ENCODE measurements around the gene RIPOR2. TPM values are rescaled to one million over a fixed set of nuclear protein-coding genes. Genes with fewer than 3 reads are reported as not detected.
"Not testable (repeated sequence)": the region's sequence is repeated elsewhere in the genome, so short reads cannot be mapped to it uniquely, and the experiment has no call there.

The RIPOR2 gene
- polyA plus RNA-seq, 1 donor: 29.4 TPM

DNA sequence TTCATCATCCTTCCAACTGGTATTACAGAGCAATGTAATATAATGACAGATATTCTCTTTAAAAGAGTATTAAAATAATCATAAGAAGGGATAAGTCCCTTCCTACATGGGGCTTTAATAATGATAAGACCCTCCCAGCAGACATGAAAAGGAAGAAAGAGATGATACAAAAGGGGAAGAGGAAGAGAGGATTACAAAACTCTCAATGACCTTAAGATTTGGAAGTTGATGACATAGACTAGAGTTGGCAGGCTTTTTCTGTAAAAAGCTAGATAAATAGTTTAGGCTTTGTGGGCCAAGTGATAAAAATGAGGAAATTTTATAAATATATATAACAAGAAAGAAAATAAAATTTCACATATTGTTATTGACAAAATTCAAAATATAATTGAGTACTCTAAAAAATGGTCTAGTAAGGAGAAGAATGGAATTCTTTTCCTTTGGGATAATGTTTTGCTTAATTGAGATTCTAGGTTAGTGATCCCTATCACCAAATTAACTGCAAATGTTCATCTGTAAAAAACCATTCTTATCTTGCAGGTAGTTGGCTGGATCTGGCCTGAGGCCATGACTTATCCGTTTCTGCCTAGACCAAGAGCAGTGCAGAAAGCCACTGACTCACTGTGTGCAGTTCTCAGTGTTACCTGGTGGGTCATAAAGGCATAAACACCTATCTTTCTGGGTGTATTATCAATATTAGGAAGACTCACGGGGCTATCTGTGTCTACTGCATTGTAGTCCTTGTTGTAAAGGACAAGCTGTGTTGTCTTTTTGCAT, 11.0 kb downstream of the RIPOR2 start:
- no peak for DNase-seq

DNA sequence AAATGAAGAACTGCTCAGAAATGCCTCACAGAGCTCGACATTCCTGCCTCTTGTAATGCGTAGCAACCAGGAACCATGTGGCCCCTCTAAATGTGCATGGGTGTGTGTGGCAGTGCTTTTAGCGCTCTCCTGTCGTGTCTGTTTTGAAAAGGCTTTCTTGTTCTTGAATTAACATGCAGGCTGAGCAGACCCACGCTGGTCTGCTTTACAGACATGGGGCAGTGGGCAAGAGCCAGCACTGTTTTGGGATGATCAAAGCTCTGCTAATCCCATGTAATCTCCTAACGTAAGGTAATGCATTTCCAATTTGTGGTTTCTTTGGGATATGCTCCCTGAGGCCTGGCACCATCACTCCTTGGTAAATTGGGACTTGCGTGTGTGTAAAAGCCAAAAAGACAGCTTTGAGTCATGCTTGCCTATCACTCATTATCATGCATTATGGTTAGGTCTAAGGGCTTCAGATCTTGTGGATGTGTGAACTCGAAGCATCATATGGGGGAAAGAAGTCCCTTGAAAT, 11.8 kb downstream of the RIPOR2 start:
- no peak for DNase-seq

GRCh38 chr6:24922814-24923213, 12.9 kb downstream of the RIPOR2 start:
- DNase-seq: no peak

DNA sequence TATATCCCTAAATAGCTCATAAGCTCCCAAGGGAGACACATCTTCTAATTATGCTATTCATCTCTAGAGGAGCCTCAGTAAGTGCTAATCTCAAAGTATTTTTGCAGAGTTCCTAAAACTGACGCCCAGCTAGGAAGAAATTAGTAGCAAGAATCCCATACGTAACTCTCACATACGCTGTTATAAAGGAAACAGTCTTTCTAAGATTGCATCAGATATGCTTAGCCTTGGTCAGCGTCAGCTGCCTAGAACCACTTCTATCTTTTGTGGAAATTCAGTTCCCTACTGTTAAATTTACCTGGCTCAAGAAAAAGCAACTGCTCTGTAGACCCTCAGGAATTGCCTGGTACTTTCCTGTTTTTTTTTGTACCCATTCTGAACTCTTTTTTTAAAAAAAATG, 13.6 kb downstream of the RIPOR2 start:
- no peak for DNase-seq

DNA sequence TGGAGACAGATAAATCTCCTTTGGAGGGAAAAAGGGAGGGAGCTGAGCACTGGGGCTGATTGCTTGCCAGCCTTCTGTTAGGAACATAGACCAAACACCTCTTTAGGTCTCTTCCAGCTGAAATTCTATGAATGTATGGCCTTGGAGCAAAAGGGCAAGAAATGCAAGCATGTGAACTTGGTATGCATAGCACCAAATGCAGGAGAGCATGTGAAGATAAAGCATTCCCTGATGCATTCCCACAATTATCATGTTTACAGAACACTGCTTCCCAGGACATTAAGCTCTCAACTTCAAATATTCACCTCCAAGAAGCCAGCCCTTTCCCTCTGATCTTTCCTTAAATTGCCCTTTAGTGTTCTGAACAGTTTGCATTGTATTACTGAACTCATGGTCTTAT, 15.6 kb downstream of the RIPOR2 start:
- no peak for DNase-seq

GRCh38 chr6:24919056-24919892, 16.5 kb downstream of the RIPOR2 start:
- DNase-seq: peak; percentile 73

DNA sequence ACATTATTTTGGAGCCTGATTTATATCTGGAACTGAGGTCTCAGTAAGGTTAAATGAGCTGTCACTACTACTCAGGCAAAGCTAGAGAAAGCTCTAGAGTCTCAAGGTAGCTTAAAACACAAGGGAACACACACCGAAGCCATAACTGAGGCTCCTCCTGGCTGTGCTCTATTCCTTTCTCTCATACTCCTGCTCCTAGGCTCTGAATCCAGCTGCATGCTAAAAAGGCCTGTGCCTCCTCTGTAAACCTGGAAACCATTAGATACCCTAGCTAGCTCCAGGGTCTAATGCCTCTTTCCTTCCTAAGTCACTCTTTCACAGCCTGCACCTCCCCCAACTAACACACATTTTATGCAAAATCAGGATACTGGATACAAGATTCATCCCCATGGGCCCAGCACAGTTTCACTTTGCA, 17.1 kb downstream of the RIPOR2 start:
- no peak for DNase-seq

DNA sequence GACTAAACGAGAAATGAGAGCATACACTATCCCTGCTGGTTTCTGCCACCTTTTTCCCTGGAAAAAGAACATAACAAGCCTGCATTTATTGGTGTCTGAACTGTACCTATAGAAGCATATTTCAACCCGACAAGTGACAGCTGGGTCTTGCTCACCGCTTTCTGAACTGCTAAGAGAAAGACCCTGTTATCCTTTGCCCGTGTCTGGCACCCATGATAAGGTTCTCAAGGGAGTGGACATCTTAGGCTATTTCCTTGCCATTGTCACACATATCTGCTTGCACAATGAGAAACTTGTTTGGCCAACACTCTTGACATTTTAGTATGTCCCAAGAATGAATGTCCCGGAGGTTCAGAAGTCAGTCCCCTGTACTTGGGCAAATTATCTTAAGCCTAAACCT, 19.3 kb downstream of the RIPOR2 start:
- DNase-seq: no peak

DNA sequence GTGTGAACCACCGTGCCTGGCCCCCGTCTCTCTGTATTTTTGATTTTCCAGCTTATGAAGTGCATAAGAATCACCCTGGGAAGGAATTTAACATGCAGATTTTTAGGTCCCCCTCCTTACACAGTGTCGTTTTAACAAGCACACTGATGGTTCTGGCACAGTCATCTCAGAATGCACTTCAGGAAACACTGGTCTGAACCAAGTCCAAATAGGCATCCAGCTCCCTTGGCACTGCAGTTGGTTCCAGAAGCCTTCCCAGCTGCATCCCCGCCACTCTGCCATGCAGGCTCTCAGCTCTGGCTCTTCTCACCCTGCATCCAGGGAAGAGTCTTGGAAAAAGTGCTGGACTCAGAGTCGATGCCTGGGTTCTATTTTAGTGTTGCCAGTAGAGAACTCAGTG, 20.1 kb downstream of the RIPOR2 start:
- no peak for DNase-seq

DNA sequence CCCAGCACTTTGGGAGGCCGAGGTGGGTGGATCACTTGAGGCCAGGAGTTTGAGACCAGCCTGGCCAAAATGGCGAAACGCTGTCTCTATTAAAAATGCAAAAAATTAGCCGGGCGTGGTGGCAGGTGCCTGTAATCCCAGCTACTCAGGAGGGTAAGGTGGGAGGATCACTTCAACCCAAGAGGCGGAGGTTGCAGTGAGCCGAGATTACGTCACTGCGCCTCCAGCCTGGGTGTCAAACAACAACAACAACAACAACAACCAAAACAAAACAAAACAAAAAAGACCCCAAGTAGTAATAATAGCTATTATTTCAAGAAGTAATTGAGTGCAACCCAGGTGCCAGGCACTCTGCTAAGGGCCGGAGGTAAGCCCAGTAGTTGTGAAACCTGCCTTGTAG, 21.7 kb downstream of the RIPOR2 start:
- DNase-seq: not testable (repeated sequence)

GRCh38 chr6:24911796-24912382, 23.9 kb downstream of the RIPOR2 start:
- no peak for DNase-seq

DNA sequence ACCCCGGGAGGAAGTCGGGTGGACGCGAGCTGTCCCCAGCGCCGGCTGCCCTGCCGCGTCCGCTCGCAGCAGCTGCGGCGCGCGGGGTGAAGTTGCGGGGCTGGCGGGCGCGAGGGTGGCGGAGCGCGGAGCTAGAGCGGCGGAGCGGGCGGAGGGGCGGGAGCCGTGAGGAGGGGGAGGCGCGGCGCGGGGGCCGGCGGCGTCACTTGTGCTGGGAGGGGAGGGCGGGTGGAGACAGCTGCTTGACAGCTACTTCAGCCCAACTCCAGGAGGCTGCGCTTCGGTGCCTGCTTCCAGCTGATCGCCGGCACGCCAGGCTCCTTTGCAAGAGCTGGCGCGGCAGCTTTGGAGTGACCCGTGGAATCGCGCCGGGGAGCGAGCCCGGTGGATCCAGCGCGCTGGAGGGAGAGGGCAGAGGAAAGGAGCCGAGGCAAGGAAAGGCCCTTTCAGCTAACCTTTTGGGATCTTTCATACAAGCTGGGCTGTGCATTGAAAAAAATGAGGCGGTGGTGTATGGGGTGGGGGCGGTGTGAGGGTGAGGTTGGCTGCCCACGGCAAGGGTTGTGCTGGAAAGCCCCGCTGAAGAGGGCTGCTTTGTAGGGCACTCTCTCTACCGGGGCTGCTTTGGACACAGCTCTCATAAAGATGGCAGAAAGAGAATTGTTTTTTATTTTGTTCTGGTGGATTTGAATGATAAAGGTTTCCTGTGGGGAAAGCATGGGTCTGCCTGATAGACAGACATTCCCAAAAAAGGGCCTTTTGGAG, 24.6 kb downstream of the RIPOR2 start:
- peak; percentile 85 for DNase-seq

DNA sequence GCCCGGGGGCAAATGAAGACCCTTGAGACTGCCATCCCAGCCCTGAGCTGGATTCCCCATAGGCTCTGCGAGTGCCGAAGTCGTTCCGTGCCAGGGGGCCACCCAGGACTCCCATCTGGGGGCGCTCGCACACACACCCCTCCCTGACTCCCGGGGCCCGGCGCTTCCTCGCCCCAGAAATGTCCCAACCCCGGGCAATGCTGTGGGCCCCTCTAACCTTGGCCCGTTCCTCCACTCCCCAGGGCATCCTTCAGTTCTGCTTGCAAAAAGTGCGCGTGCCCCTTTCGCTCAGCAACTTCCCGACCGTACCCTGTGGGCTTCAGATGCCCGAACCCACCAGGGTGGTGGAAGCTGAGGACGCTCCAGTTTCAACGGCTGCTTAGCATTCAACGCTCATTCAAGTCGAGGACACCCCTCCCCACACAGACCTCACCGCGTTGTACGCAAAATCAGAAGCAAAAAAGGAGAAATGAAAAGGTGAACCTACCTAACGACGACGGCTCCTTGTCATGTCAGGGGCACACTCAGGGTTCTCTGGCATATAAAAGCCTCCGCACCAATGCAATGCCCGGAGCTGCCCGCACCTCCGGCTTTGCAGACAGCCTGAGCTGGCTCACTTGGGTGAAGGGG, 25.3 kb downstream of the RIPOR2 start:
- no peak for DNase-seq

DNA sequence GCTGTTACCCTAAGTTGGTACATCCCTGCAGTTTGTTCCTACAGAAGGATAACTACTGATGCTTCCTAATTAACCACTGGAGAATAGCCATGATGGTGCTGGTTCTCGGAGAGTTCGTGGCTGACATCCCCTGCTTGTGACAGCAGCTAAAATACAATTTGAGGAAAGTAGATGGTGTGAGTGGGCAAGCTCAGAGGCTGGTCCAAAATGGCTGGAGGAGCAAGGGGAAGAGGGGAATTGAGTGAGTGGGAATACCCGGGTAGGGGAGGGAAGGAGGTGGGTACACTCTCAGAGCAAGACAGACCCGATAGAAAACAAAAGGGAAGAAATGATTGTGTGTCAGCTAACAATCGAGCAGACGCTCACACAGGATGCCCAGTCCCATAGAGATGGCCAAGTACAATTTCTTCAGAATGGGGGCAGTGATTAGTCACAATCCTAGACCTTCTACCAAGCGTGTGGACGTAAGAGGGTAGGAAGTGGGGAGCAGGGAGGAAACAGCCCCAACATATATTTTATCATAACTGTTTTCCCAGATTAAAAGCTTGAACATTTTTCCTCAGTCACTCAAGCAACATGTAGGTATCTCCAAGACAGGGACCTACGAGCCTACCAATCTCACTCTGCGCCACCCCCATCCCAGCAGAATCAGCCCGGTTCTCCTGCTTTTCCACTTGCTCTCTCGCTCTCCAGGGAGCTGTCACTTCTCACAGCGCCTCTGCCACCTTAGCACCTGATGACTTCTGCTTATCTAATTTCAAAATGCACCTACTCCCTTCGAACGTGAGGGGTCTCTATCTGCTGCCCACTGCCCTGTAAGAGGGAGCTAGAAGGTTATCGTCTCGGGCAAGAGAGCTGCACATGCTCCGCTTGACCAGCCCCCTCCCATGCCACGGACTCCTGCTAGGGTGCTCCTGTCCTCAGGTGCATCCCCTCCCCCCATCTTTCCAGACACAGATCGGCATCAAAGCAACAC, 26.2 kb downstream of the RIPOR2 start:
- DNase-seq: no peak

DNA sequence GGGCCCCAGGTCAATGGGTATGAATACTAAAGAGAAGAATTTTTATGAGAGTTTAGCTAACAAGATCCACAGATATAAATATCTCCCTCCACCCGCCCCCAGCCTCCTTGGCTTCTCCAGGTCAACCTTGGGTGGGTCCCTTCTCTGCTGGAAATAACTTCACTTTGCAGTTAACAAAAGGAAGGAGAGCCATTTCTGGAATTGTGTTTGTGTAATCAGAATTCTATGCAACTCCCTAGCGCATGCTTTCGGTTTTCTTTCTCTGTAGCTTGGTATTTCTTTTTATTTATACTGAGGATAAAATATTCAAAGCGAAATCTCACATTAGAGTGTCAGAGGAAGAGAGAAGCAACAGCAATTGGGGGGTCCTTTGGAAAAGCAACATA, 27.1 kb downstream of the RIPOR2 start:
- DNase-seq: no peak

DNA sequence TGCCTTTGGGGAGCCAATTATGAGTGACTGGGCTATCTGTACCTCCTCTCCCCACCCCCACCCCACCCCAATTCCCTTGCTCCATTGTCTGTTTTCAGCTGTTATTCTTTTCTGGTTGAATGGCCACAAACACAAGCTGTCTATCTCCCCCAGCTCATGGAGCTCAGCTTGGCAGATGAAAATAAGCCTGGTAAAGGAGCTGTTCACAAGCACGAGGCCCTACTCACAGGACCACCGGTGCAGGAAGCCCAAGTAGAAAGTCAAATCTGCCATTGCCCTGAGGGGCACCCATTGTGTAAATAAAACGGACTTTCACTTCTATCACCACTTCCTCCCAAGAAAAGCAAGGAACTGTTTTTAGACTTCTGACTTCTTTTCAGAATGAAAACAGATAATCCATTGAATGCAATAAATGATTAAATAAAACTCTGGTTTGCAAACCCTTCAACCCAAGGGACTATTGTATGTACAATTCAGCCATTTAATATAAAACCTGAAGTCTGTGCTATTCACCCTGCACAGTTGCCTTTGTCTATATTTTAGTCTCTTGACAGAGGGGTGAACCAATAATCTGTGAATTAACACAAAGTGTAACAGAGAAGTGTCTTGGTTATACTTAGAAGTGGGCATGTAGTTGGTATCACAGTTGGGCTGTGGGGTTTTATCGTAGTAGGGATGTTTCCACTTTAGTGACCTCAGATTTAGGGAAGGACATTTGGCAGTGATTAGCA, 27.7 kb downstream of the RIPOR2 start:
- no peak for DNase-seq

- no peak for DNase-seq
Measured at GRCh38 chr6:24906314-24906713, 29.4 kb downstream of the RIPOR2 start.

- no peak for DNase-seq
Measured at GRCh38 chr6:24905483-24905882, 30.3 kb downstream of the RIPOR2 start.

GRCh38 chr6:24903681-24904080, 32.1 kb downstream of the RIPOR2 start:
- DNase-seq: no peak

DNA sequence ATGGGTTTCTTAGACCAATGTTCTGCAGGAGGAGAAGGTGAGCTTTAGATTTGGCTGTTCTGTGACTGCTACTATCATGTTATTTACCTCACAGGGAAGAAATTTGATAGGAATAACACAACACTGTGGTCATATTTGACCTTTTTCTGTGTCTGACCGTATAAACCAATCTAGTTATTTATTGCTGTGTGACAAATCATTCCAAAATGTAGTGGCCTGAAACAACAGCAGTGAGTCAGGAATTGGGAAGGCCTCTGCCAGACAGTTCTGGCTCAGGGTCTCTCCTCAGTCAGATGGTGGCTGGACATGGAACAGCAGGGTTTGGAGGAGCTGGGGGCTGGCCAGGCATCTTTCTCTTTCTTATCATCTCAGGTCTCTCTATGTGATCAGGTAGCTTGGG, 33.0 kb downstream of the RIPOR2 start:
- DNase-seq: no peak

Data from hindlimb muscle (tissue), 1 donor.